HG03175 (cell line): ENCODE measurements around the gene TTC33.
"Not testable (repeated sequence)": the region's sequence is repeated elsewhere in the genome, so short reads cannot be mapped to it uniquely, and the experiment has no call there.

Experiments
- ATAC-seq: cut with Tn5 transposase; IDR thresholded peaks from one replicate; pipeline ENCODE4 v1.9.1; 2021; ENCODE audit warnings: mild to moderate bottlenecking, moderate library complexity; ENCODE audit not compliant: unreplicated experiment

The TTC33 gene, protein sequence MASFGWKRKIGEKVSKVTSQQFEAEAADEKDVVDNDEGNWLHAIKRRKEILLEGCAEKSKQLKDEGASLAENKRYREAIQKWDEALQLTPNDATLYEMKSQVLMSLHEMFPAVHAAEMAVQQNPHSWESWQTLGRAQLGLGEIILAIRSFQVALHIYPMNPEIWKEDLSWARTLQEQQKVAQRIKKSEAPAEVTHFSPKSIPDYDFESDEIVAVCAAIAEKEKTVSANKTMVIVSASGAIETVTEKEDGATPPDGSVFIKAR

DNA sequence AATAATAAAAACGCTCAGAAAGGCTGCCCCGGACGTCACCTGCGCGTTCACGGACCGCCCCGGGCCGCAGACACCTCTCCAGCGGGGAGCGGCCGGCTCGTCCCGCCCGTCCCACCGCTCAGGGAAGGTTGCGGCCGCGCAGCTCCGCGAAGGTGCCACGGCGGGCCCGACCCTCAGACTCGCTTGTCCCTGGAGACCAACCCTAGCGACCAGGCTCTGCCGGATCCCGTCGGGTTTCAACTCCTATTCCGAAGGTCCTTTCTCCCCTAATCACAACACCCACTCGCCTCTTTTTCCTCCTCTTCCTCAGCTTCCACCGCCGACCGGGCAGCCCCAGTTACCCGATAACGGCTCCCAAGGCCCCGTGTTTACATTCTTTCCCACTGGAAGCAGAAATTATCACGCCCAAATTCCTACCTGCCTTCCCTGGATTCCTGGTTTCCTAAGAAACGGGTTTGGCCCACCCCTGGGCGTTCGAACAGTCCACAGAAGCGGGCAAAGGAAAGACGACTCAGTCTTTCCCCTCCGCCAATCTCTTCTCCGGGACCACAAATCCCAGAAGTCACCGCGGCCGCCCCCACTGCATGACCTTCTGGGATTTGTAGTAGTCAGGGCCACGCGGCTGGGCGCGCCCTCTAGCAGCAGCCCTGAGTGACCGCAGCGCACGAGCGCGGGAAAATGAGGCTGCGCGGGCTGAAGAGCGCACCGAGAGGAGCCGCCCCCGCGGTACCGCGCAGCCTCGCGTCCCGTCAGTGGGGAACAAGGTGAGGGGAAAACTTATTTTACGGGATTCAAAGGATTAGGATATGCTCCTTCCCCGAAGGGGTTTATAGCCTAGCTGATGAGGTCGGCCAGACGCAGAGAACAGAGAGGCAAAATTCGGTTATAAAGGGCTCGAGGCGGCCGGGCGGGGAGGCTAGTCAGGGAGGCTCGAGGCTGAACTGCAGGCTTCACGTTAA, at the start of gene TTC33:
Gene TTC33, minus strand, starts transcription at position 555 of the 959 bp plus-strand sequence. CDS start 8,943 bp downstream, outside the sequence.
- peak; percentile 90 for ATAC-seq

DNA sequence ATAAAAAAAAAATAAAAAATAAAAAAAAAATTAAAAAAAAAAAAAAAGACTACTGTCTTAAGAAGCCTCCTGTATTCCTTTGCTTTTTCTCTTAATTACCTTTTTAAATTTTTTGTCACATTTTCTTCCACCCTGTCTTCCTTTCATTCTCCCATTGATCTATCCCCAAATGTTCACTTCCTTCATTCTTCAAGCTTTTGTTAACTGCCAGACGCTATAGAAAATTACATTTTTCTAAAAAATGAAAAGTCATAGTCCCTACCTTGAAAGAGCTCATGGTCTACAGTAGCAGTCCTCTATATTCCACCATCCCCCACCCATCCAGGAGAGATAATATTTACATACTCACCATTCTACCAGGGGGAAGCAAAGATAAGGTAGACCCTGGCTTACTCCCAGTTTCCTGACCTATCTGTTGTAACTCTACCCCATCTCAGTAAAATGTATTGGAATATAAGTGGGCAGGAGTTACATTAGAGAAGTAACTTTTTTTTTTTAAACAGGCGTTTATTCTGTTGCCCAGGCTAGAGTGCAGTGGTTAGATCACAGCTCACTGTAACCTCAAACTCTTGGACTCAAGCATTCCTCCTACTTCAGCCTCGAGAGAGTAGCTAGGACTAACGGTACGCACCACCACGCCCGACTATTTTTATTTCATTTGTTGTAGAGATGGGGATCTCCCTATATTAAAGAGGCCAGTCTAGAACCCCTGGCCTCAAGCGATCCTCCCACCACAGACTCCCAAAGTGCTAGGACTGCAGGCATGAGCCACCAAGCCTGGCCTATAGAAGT, 46.2 kb upstream of the TTC33 start:
- no peak for ATAC-seq

DNA sequence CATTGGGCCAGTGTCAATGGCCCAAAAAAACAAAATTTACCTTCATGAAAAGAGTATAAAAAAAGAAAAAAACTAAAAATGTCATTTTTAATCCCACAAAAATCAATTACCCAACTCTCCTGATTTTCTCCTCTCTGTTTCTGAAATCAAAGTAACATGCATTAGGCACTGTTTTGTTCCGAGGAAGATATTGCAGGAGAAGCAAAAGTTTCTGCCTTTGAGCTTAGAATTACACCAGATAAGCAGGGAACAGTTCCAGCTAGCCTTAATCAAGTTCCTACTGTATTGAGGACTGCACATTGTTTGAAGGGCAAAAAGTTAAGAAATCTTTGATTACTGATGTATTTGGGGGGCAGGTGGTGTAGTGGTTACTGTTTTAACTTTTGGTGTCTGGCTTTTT, 43.5 kb upstream of the TTC33 start:
- ATAC-seq = no peak

DNA sequence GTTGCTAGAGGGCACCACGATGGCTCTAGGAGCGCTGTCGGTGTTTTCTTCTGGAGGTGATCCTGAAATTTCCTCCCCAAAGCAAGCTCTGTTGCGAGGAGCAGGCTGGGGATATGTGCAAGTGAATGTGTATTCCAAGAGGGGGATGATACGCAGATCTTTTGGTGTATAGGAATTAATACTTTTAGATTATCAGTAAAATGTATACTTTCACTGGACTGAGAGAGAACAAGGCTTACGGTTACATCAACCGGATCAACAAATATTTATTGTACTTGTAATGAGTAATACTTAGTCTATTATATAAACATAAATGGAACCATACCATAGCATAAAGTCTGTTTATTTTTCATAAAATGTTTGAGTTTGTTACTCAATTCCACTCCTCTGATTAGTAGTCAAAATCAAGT, 43.0 kb upstream of the TTC33 start:
- ATAC-seq = no peak

DNA sequence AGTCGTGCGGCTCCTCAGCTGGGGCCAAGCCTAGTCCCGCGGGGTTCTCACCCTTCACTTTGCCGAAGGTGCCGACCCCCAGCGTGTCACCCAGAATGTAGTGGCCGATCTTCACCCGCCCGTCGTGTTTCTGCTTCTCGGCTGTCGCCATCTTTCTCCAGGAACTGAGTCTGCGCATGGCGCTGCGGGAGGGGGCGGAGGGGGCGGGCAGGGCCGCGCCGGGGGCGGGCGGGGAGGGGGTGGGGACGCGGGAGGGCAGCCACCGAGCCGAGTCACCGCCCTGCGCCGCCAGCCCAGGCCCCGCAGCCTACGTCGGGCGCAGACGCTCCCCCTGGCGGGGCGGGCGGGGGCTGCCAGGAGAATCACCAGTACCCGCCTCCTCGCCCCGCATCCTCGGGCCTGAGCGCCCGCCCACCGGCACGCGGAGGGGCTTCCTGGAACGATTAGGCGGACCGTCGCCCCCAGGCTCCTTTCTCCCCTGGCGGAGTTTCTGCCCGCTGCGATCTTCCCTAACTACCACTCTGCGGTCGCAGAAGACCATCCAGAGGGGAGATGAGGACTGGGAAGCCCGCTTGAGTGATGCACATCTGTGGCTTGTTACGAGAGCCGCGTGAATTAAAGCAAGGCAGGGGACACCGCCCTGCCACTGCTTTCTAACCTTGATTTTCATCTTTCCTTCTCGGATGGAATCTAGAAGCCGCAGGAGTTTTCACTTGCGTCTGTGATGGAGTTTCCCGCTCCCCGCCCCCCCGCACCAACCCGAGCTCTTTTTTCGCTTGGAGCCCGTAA, 42.4 kb upstream of the TTC33 start, which contains the start of gene PRKAA1:
Gene PRKAA1, minus strand, starts transcription at position 363 of the 789 bp plus-strand sequence. Its CDS starts 185 bp downstream, at position 178.
- peak; percentile 98 for ATAC-seq

DNA sequence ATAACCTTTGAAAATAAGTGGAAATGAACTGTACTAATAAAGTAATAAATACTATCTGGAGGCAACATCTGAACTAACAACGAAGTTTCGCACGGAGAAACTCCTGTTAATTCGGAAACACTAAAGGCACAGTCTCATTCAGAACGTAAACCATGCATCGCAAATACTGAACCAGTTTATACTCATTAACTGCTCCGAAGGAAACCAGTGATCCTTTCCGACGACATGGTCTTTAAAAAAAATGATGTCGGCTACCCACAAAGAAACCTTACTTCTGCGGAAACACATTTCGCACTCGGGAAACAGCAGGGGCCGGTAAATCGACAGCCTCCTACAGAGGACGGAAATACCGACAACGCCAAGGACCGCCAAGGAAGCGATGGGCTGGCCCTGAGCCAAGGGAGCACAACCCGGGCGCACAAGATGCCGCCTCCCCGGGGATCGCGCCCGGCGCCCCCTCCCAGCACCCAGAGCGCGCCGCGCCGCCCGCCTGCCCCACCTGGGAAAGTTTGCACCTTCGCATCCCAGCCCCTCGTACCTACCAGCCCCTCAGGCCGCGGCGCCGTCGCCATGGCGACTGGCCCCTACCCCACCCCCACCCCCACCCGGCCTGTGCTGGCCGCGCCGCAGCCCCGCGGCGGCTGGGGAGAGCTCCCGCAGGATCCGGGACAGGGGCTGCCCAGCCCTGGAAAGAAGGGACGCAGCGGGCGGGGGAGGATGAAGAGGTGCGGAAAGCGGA, 41.7 kb upstream of the TTC33 start:
- peak; percentile 35 for ATAC-seq

DNA sequence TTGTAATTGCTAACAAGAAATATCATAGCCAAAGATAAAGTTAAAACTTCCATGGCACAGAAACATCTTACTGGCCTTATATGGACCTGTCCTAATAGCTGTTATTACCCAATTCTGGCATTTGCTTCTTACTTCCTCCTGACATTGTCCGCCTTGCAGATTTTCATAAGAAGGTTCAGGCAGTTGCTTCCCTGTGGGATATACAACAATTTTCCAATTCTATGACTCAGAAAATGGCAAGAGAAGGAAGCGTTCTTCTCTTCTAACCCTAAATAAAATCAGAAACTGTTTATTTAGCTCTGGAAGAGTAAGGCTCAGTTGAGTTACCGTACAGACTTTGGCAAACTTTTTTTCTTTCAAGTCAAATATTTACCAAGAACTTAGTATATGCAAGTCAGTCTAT, 40.7 kb upstream of the TTC33 start:
- no peak for ATAC-seq

DNA sequence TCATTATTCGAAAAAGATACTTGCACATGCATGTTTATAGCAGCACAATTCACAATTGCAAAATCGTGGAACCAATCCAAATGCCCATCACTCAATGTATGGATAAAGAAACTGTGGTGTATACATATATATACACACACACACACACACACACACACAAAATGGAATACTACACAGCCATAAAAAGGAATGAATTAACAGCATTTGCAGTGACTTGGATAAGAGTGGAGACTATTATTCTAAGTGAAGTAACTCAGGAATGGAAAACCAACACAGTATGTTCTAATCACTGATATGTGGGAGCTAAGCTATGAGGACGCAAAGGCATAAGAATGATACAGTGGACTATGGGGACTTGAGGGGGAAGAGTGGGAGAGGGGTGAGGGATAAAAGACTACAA, 39.1 kb upstream of the TTC33 start:
- not testable (repeated sequence) for ATAC-seq

DNA sequence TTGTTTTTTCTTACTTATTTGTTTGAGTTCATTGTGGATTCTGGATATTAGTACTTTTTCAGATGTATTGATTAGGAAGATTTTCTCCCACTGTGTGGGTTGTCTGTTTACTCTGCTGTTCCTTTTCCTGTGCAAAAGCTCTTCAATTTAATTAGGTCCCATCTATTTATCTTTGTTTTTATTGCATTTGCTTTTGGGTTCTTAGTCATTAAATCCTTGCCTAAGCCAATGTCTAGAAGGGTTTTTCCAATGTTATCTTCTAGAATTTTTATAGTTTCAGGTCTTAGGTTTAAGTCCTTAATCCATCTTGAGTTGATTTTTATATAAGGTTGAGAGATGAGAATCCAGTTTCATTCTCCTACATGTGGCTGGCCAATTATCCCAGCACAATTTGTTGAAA, 38.6 kb upstream of the TTC33 start:
- ATAC-seq = not testable (repeated sequence)

DNA sequence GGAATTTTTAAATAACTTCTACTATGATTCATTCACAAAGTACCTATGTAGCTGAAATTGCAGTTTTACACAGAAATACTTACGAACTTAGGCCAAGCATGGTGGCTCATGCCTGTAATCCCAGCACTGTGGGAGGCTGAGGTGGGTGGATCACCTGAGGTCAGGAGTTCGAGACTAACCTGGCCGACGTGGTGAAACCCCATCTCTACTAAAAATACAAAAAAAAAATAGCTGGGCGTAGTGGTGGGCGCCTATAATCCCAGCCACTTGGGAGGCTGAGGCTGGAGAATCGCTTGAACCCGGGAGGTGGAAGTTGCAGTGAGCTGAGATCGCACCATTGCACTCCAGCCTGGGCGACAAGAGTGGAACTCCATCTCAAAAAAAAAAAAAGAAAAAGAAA, 36.9 kb upstream of the TTC33 start:
- not testable (repeated sequence) for ATAC-seq

DNA sequence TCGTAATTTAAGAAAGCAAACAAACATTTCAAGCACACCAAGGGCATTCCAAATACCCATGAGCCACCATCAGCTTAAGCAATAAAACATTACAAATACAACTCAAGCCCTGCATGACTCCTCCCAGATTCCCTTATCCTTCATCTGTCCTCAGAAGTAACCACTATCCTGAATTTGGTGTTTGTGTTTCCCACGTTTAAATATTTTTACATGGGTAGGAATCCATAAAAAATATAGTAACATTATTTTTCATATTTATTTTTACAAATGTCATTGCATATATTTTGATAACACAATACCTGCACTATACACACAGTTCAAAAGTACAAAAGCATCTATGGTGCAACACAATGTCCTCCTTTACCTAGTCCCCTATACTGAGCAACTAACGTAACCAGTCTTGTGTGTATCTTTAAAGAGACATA, 36.0 kb upstream of the TTC33 start:
- ATAC-seq = no peak

DNA sequence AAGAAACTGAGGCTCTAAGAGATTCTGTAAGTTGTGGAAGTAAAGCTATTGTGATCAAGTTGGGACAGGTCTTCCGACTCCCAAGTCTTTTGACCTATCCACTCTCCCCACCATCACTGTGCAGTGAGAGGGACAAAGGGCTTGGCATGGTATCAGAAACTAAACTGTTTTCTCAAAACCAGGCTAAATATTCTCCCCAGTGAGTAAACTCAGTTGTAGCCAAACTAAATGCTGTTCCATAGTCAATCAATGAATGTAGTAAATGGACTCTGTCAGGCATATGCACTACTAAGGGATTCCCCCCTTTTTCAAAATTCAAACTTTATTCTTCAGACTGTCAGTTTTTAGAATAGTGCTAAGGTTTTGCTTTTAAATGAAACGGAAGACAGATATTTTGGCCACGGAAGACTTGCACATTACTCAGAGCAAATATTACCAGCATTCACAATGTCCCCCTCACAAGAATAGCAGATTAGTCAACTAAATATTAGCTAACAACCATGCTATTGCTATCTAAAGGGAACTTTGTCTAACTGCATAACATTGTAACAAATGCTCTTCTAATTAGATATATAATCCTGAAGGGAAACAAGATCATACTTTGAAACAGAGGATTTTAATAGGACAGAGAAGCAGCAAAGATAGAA, 35.3 kb upstream of the TTC33 start:
- ATAC-seq = no peak

DNA sequence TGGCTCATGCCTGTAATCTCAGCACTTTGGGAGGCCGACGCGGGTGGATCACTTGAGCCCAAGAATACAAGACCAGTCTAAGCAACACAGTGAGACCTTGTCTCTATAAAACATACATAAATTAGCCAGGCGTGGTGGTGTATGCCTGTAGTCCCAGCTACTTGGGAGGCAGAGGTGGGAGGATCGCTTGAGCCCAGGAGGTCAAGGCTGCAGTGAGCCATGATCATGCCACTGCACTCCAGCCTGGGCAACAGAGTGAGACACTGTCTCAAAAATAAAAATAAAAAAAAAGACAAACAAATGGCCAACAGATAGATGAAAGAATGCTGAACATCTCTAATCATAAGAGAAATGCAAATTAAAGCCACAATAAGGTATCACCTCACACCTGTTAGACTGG, 33.2 kb upstream of the TTC33 start:
- ATAC-seq = not testable (repeated sequence)

DNA sequence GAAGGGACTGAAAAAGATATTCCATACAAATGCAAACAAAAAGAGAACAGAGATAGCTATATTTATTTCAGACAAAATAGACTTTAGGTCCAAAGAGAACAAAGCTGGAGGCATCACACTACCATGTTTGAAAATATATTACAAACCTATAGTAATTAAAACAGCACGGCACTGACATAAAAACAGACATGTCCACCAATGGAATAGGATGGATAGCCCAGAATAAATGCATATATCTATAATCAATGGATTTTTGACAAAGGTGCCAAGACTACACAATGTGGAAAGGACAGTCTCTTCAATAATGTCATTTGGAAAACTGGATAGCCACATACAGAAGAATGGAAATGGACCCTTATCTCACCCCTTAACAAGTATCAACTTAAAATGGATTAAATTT, 32.2 kb upstream of the TTC33 start:
- ATAC-seq = no peak

DNA sequence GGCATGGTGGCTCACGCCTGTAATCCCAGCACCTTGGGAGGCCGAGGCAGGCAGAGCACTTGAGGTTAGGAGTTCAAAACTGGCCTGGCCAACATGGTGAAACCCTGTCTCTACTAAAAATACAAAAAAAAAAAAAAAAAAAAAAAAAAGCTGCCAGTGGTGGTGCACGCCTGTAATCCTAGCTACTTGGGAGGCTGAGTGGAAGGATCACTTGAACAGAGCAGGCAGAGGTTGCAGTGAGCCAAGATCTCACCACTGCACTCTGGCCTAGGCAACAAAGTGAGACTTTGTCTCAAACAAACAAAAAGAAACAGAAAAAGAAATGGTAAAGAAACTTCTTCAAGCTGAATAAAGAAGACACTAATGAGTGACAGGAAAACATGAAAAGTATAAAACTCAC, 30.9 kb upstream of the TTC33 start:
- not testable (repeated sequence) for ATAC-seq

DNA sequence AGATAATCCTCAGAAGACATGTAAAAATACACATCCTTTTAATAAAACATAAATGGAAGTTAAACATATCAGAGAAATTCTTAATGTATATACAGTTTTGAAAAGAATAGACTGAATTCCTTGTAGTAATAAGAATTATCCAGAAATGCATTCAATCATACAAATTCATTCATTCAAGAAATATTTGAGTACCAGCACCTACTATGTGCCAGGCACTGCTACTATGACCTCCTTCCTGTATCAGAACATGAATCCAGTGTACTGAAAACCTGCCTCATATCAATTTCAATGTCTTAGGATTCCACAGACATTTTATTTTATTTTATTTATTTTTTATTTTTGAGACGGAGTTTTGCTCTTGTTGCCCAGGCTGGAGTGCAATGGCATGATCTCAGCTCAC, 29.2 kb upstream of the TTC33 start:
- no peak for ATAC-seq

DNA sequence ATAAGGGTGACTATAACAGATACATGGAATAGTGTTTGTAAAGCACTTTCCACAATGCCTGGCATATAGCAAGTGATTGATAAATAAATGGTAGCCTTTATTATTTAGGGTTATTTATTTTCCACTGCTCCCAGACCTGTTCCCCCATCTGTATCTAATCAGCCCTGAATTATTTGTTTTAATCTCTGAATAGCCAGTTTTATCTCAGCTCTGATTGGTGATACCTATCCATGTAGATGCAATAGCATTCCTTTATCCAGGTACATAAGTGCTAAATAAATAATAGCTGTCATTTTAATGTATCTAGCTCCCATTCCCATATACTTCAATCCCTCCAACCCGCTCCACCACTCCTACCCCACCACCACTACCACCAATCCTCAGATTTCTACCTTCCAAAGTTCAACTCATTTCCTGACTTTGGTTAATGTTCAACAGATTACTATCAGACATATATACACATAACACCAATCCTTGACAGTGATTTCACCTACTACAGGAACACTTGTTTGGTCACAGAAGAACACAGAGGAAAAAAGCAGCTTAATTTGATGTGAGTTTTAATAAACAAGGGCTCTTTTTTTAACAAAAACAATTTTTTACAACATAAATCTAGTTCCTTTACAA, 28.4 kb upstream of the TTC33 start:
- peak; percentile 51 for ATAC-seq

DNA sequence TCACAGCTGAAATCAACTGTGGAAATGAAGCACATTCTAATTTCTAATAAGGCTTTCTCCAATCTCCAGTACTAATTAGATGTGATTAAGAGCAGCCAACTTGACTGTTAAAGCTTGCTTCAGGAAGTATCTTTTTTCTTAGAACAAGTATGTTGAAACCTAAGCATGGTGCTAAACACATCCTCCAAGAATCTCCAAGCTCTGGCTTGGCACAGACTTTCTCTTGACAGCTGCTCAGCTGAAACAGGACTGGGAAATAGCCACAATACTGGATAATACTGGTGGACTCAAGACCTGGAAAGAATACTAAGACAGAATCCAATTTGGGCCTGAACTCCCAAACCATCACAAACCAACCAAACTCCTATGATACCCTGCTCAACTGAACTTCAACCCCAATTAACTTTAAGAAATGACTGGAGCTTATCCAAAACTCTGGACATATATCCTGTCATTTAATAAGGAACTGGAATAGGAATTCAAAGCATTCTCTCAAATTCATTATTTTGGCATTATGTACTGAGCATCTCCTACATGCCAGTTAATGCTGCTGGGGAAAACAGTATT, 26.2 kb upstream of the TTC33 start:
- no peak for ATAC-seq
